IMR-90 (cell line): Measurements from ENCODE around the gene KRTAP10-11. TPM values are rescaled to one million over a fixed set of nuclear protein-coding genes. Genes with fewer than 3 reads are reported as not detected.

Experiments used
- ATAC-seq: fragments of 200-7000 bp; cut with Tn5 transposase; 2 replicates; pipeline ENCODE4 v1.9.1; 2020; ENCODE audit warnings: low read depth, mild to moderate bottlenecking, moderate library complexity
- BruUV-seq: library from RNA; stranded (reverse); fragments of 400-500 nt; replicated peaks from 2 replicates; lab custom pipeline; 2021; lab: Mats Ljungman, UMichigan
- CTCF ChIA-PET: fragments of 300-600 bp; formaldehyde crosslinking; extraction: SDS; loops from one replicate; lab custom pipeline; 2021; ENCODE audit warnings: antibody characterized with exemption; lab: Yijun Ruan, JAX
- POLR2A ChIA-PET: fragments of 300-600 bp; sonication (Branson Sonifier 250); formaldehyde crosslinking; loops from one replicate; lab custom pipeline; 2022; ENCODE audit warnings: antibody characterized with exemption; ENCODE audit not compliant: unreplicated experiment; lab: Charles Lee
- DNase-seq: peaks from one replicate; pipeline ENCODE4 v3.0.0; 2013
- H2AFZ ChIP-seq: replicated peaks from 2 replicates; pipeline ENCODE3; 2013; ENCODE audit warnings: low read length, mild to moderate bottlenecking; ENCODE audit not compliant: poor library complexity
- H2AK5ac ChIP-seq: 2 replicates; pipeline ENCODE4 v1.6.1; 2013; ENCODE audit warnings: low read depth, low read length, inconsistent platforms
- H2AK9ac ChIP-seq: replicated peaks from 2 replicates; pipeline ENCODE3; 2013; ENCODE audit warnings: mild to moderate bottlenecking, low read depth, low read length, moderate library complexity; ENCODE audit not compliant: poor library complexity
- H2BK120ac ChIP-seq: 2 replicates; pipeline ENCODE4 v1.6.1; 2013; ENCODE audit warnings: low read depth, low read length, inconsistent platforms
- H2BK15ac ChIP-seq: 3 replicates; pipeline ENCODE4 v1.6.1; 2013; ENCODE audit warnings: low read depth, low read length, inconsistent platforms
- H2BK20ac ChIP-seq: 2 replicates; pipeline ENCODE4 v1.6.1; 2013; ENCODE audit warnings: low read depth, mild to moderate bottlenecking, inconsistent platforms, low read length, moderate library complexity
- H2BK5ac ChIP-seq: 2 replicates; pipeline ENCODE4 v1.6.1; 2013; ENCODE audit warnings: mild to moderate bottlenecking, low read depth, low read length, inconsistent platforms; ENCODE audit not compliant: poor library complexity, severe bottlenecking
- H3K14ac ChIP-seq: replicated peaks from 2 replicates; pipeline ENCODE4 v1.6.1; 2013; ENCODE audit warnings: low read depth, low read length, inconsistent platforms
- H3K18ac ChIP-seq: 2 replicates; pipeline ENCODE4 v1.6.1; 2013; ENCODE audit warnings: low read depth, low read length, control low read depth
- H3K23ac ChIP-seq: 2 replicates; pipeline ENCODE4 v1.6.1; 2013; ENCODE audit warnings: low read depth, low read length, inconsistent platforms
- H3K27ac ChIP-seq: 2 replicates; pipeline ENCODE4 v1.5.1; 2013; ENCODE audit warnings: mild to moderate bottlenecking, control low read depth, low read length; ENCODE audit not compliant: insufficient read depth
- H3K27me3 ChIP-seq: 2 replicates; pipeline ENCODE4 v1.6.1; 2013; ENCODE audit warnings: low read length; ENCODE audit not compliant: control insufficient read depth, insufficient read depth
- H3K36me3 ChIP-seq: 2 replicates; pipeline ENCODE4 v1.6.1; 2013; ENCODE audit warnings: low read length, mixed read lengths; ENCODE audit not compliant: control insufficient read depth, insufficient read depth
- H3K4ac ChIP-seq: 2 replicates; pipeline ENCODE4 v1.6.1; 2013; ENCODE audit warnings: low read depth, low read length, inconsistent platforms
- H3K4me1 ChIP-seq: 2 replicates; pipeline ENCODE4 v1.6.1; 2013; ENCODE audit warnings: low read length, mixed read lengths; ENCODE audit not compliant: control insufficient read depth, insufficient read depth
- H3K4me2 ChIP-seq: 2 replicates; pipeline ENCODE4 v1.6.1; 2013; ENCODE audit warnings: low read depth, mild to moderate bottlenecking, control low read depth, low read length, moderate library complexity
- H3K4me3 ChIP-seq: 2 replicates; pipeline ENCODE4 v1.5.1; 2013; ENCODE audit warnings: low read depth, mild to moderate bottlenecking, control low read depth, low read length, moderate library complexity; ENCODE audit not compliant: insufficient read depth
- H3K56ac ChIP-seq: 2 replicates; pipeline ENCODE4 v1.6.1; 2013; ENCODE audit warnings: low read length, inconsistent platforms; ENCODE audit not compliant: insufficient read depth; ENCODE audit errors: extremely low read depth
- H3K79me1 ChIP-seq, 2 experiments: 2 replicates each; pipeline ENCODE4 v1.6.1; 2013; ENCODE audit warnings: low read length in 2 of 2, inconsistent platforms in 1 of 2, low read depth in 1 of 2
- H3K9ac ChIP-seq: 2 replicates; pipeline ENCODE4 v1.6.1; 2013; ENCODE audit warnings: low read depth, low read length, control low read depth
- H3K9me1 ChIP-seq: 2 replicates; pipeline ENCODE4 v1.6.1; 2013; ENCODE audit warnings: low read length, inconsistent platforms; ENCODE audit not compliant: insufficient read depth
- H3K9me3 ChIP-seq: 2 replicates; pipeline ENCODE4 v1.6.1; 2013; ENCODE audit warnings: low read length; ENCODE audit not compliant: control insufficient read depth, insufficient read depth
- H4K20me1 ChIP-seq: 2 replicates; pipeline ENCODE4 v1.6.1; 2013; ENCODE audit warnings: low read length, inconsistent platforms; ENCODE audit not compliant: insufficient read depth
- H4K5ac ChIP-seq: 2 replicates; pipeline ENCODE4 v1.6.1; 2013; ENCODE audit warnings: mild to moderate bottlenecking, low read depth, low read length, control low read depth
- H4K8ac ChIP-seq, 2 experiments: 2 replicates each; pipeline ENCODE4 v1.6.1; 2013; ENCODE audit warnings: low read depth in 2 of 2, low read length in 2 of 2, control low read depth in 1 of 2, inconsistent platforms in 1 of 2
- H4K91ac ChIP-seq: 2 replicates; pipeline ENCODE4 v1.6.1; 2013; ENCODE audit warnings: low read depth, low read length, inconsistent platforms; ENCODE audit not compliant: insufficient read depth
- BHLHE40 ChIP-seq: fragments of 150-350 bp; IDR thresholded peaks from 2 replicates; pipeline ENCODE4 v1.6.1; 2016; ENCODE audit warnings: mild to moderate bottlenecking, low read depth, low read length
- CEBPB ChIP-seq: IDR thresholded peaks from 2 replicates; pipeline ENCODE4 v1.6.1; 2012; ENCODE audit warnings: low read depth, low read length, improper control_type of control experiment
- CHD1 ChIP-seq: IDR thresholded peaks from 2 replicates; pipeline ENCODE4 v1.6.1; 2012; ENCODE audit warnings: low read depth, low read length, improper control_type of control experiment
- CTCF ChIP-seq: conservative IDR thresholded peaks from 2 replicates; pipeline ENCODE4 v1.5.1; 2012; ENCODE audit warnings: mild to moderate bottlenecking, low read depth, low read length, improper control_type of control experiment
- ELK1 ChIP-seq: fragments of 150-350 bp; IDR thresholded peaks from 2 replicates; pipeline ENCODE4 v1.6.1; 2016; ENCODE audit warnings: low read depth, mild to moderate bottlenecking, low read length, moderate library complexity, borderline replicate concordance
- FOS ChIP-seq: fragments of 150-350 bp; IDR thresholded peaks from 2 replicates; pipeline ENCODE4 v1.6.1; 2016; ENCODE audit warnings: low read depth, low read length
- MAFK ChIP-seq: IDR thresholded peaks from 2 replicates; pipeline ENCODE4 v1.6.1; 2012; ENCODE audit warnings: low read depth, low read length, improper control_type of control experiment
- MAZ ChIP-seq: IDR thresholded peaks from 2 replicates; pipeline ENCODE4 v1.6.1; 2012; ENCODE audit warnings: low read depth, mild to moderate bottlenecking, low read length, improper control_type of control experiment, moderate library complexity, borderline replicate concordance
- MXI1 ChIP-seq: IDR thresholded peaks from 2 replicates; pipeline ENCODE4 v1.6.1; 2012; ENCODE audit warnings: low read depth, mild to moderate bottlenecking, low read length, moderate library complexity, borderline replicate concordance
- NFE2L2 ChIP-seq: fragments of 150-350 bp; IDR thresholded peaks from 2 replicates; pipeline ENCODE4 v1.6.1; 2016; ENCODE audit warnings: low read depth, mild to moderate bottlenecking, low read length
- POLR2A ChIP-seq: IDR thresholded peaks from 2 replicates; pipeline ENCODE4 v1.6.1; 2012; ENCODE audit warnings: mild to moderate bottlenecking, low read depth, low read length
- RAD21 ChIP-seq: IDR thresholded peaks from 2 replicates; pipeline ENCODE4 v1.6.1; 2012; ENCODE audit warnings: low read length, improper control_type of control experiment
- RCOR1 ChIP-seq: IDR thresholded peaks from 2 replicates; pipeline ENCODE4 v1.6.1; 2012; ENCODE audit warnings: mild to moderate bottlenecking, low read length, improper control_type of control experiment; ENCODE audit not compliant: insufficient replicate concordance
- RFX5 ChIP-seq: IDR thresholded peaks from 2 replicates; pipeline ENCODE4 v1.8.0; 2012; ENCODE audit warnings: low read depth, mild to moderate bottlenecking, low read length, moderate library complexity
- SMC3 ChIP-seq: fragments of 150-350 bp; IDR thresholded peaks from 2 replicates; pipeline ENCODE4 v1.6.1; 2016; ENCODE audit warnings: low read depth, mild to moderate bottlenecking, antibody characterized with exemption, low read length, moderate library complexity
- USF2 ChIP-seq: fragments of 150-350 bp; IDR thresholded peaks from 2 replicates; pipeline ENCODE4 v1.6.1; 2017; ENCODE audit warnings: mild to moderate bottlenecking, antibody characterized with exemption, low read length, low read depth
- WGBS, 2 experiments: methylation state at CpG; one replicate each; pipeline versions ENCODE4 v1.1.5 to v1.1.7; 2013; ENCODE audit warnings: missing lambda C conversion rate in 2 of 2; ENCODE audit not compliant: insufficient read length in 1 of 2; ENCODE audit errors: extremely low coverage in 2 of 2; 5-methylcytosine and 5-hydroxymethylcytosine counted together
- dilution Hi-C: fragments of 300-500 bp; cut with HindIII; formaldehyde crosslinking; loops from one replicate; pipeline ENCODE4 v1.14.3; 2018; ENCODE audit warnings: low sequenced_read_pairs; ENCODE audit not compliant: unreplicated experiment
- in situ Hi-C: fragments of 300-500 bp; cut with MboI; formaldehyde crosslinking; loops from 3 replicates; pipeline ENCODE4 v1.14.3; 2019; ENCODE audit warnings: low sequenced_read_pairs, inconsistent platforms, mixed read lengths
- intact Hi-C: fragments of 100-400 bp; cut with micrococcal nuclease; formaldehyde crosslinking; loops from 2 replicates; pipeline ENCODE4 v1.10.0; 2022
- polyA plus RNA-seq, 3 experiments: library from polyadenylated mRNA; depleted of rRNA; stranded (reverse); fragments of >200 nt; gene quantifications; 2 replicates each; pipeline ENCODE4 v1.2.3, GENCODE V29; 2012; ENCODE audit warnings: low replicate concordance in 1 of 3
- total RNA-seq: library from RNA; depleted of rRNA; stranded (reverse); fragments of >200 nt; gene quantifications from 2 replicates; pipeline ENCODE4 v1.2.3, GENCODE V29; 2012

KRTAP10-11 gene
- total and polyA plus RNA-seq, 2 of the 4 experiments (the other 2 are of a cell fraction), result not detected

GRCh38 chr21:44630440-44630839, 15.8 kb upstream of the KRTAP10-11 start:
- Histone ChIP-seq H3K18ac (no peak overlapping the region), H2BK20ac (no peak overlapping the region), H3K56ac (no peak overlapping the region), H2AK9ac (no peak overlapping the region), H3K14ac (no peak overlapping the region), H3K4me2 (no peak overlapping the region), H4K91ac (no peak overlapping the region), H2BK15ac (no peak overlapping the region), H4K5ac (no peak overlapping the region), H3K27me3 (peaks cover 2% of the 10 kb centered on the region; the same call in 1 of the 2 replicates), H3K9me1 (no peaks in the 10 kb centered on the region), H2AK5ac (no peak overlapping the region), H3K79me1 (no peaks in the 10 kb centered on the region), H3K27ac (no peak overlapping the region), H3K4me3 (no peak overlapping the region), H2AFZ (no peak overlapping the region), H3K9ac (no peak overlapping the region), H3K4ac (no peak overlapping the region), H3K23ac (no peak overlapping the region), H2BK120ac (no peak overlapping the region), H2BK5ac (no peak overlapping the region), H4K8ac (no peak overlapping the region), H3K36me3 (no peaks in the 10 kb centered on the region), H4K20me1 (no peaks in the 10 kb centered on the region), H3K9me3 (0 out of 2 replicates have a peak, but pooled peaks cover 2% of the 10 kb centered on the region), H3K4me1 (no peaks in the 10 kb centered on the region)
- ATAC-seq (no peak), DNase-seq (no peak)
- WGBS, 2 experiments, result no CpG with 5 or more reads among the region's 2 CpGs
- no TSS peak for BruUV-seq
- in situ Hi-C loops (no loop called here), dilution Hi-C loops (no loop called here), intact Hi-C loops (no loop called here)
- TF ChIP-seq RFX5 (no peak), MAFK (no peak), NFE2L2 (no peak), POLR2A (no peak), RAD21 (no peak), BHLHE40 (no peak), MAZ (no peak), CTCF (no peak), FOS (no peak), RCOR1 (no peak), MXI1 (no peak), USF2 (no peak), ELK1 (no peak), SMC3 (no peak), CHD1 (no peak), CEBPB (no peak)
- ChIA-PET POLR2A (no interaction called here), CTCF (no interaction called here)
